Skeletal muscle cell (primary cell): ENCODE measurements around the gene CALHM3.

ENCODE experiments used
- DNase-seq: peaks from one replicate; pipeline ENCODE4 v3.0.0-alpha.2; 2010; ENCODE audit warnings: low read depth
- H3K4me3 ChIP-seq: 2 replicates; pipeline ENCODE4 v1.5.1; 2011; ENCODE audit warnings: low read depth, mild to moderate bottlenecking, control low read depth, low read length, moderate library complexity

CALHM3 gene

DNA sequence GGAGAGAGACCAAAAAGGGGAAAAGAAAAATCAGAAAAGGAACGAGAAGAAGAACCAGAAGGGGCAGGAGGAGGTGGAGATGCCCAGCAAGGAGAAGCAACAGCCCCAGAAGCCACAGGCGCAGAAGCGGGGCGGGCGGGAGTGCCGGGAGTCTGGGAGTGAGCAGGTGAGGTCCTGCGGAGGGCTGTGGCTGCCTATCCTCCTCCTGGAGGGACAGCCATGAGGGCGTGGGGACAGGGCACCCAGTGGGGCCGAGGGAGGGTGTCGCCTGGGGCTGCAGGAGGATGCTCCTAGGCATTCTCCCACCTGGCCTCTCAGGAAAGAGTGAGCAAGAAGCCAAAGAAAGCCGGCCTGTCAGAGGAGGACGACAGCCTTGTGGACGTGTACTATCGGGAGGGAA is 38.6 kb downstream of the CALHM3 start:
- no peak for DNase-seq
- H3K4me3 ChIP-seq = no peak overlapping the region

- DNase-seq = no peak
- no peak overlapping the region for H3K4me3 ChIP-seq
Measured at GRCh38 chr10:103439776-103440175, 39.3 kb downstream of the CALHM3 start.

- no peak overlapping the region for H3K4me3 ChIP-seq
- DNase-seq = peak; percentile 67
Measured at GRCh38 chr10:103433858-103434257, 45.2 kb downstream of the CALHM3 start.

DNA sequence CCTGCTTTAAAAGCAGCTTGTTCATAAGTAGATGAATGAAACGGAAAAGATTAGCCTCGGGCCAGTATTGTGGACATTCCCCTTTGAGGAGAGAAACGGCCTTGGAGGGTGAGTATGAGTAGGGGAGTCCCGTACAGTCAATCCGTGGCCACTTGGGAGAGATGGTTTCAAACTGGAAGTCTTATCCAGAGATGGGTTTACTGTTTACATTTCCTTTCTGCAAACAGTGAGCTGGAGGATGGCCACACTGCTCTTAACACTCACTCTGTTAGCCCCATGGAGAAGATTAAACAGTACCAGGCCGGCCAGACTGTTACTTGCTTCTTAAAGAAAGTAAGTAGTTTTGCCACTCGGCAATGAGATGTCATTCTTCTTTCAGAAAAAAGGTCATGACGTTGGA is 47.1 kb downstream of the CALHM3 start:
- DNase-seq = no peak

GRCh38 chr10:103429647-103430046 is 49.4 kb downstream of the CALHM3 start:
- no peak overlapping the region for H3K4me3 ChIP-seq
- no peak for DNase-seq

More for the DNA sequence above, 47.1 kb downstream of the CALHM3 start:
- no peak overlapping the region for H3K4me3 ChIP-seq

DNA sequence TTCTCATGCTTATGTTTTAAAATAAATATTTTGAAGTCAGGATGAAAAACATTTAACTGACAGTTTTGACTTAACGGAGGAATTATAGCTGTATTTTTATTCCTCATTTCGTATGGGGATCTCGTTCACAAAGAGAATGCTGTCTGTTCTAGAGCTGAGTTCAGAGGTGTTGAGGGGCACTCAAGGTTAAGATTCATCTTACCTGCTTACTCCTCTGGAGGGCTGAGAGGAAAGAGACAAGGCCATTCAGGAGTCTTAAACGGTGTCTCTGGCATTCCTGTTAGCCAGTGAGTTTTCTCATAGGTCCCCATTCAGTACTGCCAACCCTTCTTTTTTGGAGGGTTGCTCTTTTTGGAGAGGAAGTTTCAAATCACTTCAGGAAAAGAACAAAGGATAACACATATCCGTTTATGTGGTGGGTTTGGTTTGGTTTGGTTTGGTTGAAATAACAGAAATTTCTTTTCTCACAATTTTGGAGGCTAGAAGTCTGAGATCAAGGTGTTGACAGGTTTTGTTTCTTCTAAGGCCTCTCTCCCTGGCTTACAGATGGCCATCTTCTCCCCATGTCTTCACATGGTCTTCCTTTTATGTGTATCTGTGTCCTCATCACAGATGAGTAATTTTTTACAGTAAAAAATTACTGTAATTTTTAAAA is 49.9 kb downstream of the CALHM3 start:
- DNase-seq = no peak
- no peak overlapping the region for H3K4me3 ChIP-seq

DNA sequence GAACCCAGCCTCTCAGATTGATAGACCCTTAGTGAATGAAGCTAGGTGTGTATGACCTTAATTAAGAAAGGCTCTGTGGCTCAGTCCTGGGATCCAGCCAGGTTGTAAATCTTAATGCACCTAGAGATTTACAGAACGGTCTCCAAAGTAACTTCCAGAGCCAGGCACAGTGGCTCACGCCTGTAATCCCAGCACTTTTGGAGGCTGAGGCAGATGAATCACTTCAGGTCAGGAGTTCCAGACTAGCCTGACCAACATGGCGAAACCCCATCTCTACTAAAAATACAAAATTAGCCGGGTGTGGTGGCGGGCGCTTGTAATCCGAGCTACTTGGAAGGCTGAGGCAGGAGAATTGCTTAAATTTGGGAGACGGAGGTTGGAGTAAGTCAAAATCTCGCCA is 51.2 kb downstream of the CALHM3 start:
- DNase-seq = no peak
- H3K4me3 ChIP-seq = no peak overlapping the region

GRCh38 chr10:103423748-103424147 is 55.3 kb downstream of the CALHM3 start:
- no peak overlapping the region for H3K4me3 ChIP-seq
- no peak for DNase-seq
